Activated CD4-positive, alpha-beta T cell treated with anti-CD3 and anti-CD28 coated beads, Interleukin-2, amount 10 ng/mL, durations not matched to agents 24 days and 14 days (primary cell): Measurements from ENCODE around the gene RHOBTB3. TPM values are rescaled to one million over a fixed set of nuclear protein-coding genes. Genes with fewer than 3 reads are reported as not detected.
A peak's percentile ranks its signal among the peaks of the same experiment; 100 is the strongest.
"Not testable (repeated sequence)": the region's sequence is repeated elsewhere in the genome, so short reads cannot be mapped to it uniquely, and the experiment has no call there.

Experiments
- DNase-seq: peaks from one replicate; pipeline ENCODE4 v3.0.0; 2022
- H3K27ac Mint-ChIP-seq: one replicate; pipeline ENCODE4 v1.8.0; 2022; ENCODE audit warnings: mild to moderate bottlenecking, mixed read lengths
- H3K27me3 Mint-ChIP-seq: one replicate; pipeline ENCODE4 v1.8.0; 2022; ENCODE audit warnings: mixed read lengths
- H3K36me3 Mint-ChIP-seq: one replicate; pipeline ENCODE4 v1.8.0; 2022; ENCODE audit warnings: low read depth, mild to moderate bottlenecking, mixed read lengths
- H3K4me1 Mint-ChIP-seq: one replicate; pipeline ENCODE4 v1.8.0; 2021; ENCODE audit warnings: mixed read lengths
- H3K4me3 Mint-ChIP-seq: one replicate; pipeline ENCODE4 v1.8.0; 2022; ENCODE audit warnings: mild to moderate bottlenecking, moderate library complexity, mixed read lengths
- H3K9me3 Mint-ChIP-seq: one replicate; pipeline ENCODE4 v1.8.0; 2021; ENCODE audit warnings: mixed read lengths
- intact Hi-C: fragments of 100-400 bp; cut with micrococcal nuclease; formaldehyde crosslinking; loops from one replicate; pipeline ENCODE4 v1.15.1; 2023
- total RNA-seq: library from RNA; stranded (reverse); gene quantifications from 2 replicates; pipeline ENCODE4 v1.2.3, GENCODE V29; 2022

RHOBTB3 gene
- total RNA-seq, 1 donor from 2014 or later: 0.37 TPM

GRCh38 chr5:95708876-95709275 lies 22.3 kb upstream of the RHOBTB3 start:
- no peaks in the 10 kb centered on the region for H3K9me3 Mint-ChIP-seq
- no peak overlapping the region for H3K27ac Mint-ChIP-seq
- no peak for DNase-seq
- no peaks in the 10 kb centered on the region for H3K36me3 Mint-ChIP-seq
- intact Hi-C loops: no loop called here
- H3K4me1 Mint-ChIP-seq: peaks cover 9% of the 10 kb centered on the region
- H3K27me3 Mint-ChIP-seq: peaks cover 35% of the 10 kb centered on the region
- no peak overlapping the region for H3K4me3 Mint-ChIP-seq

- Mint-ChIP-seq H3K4me3 (no peak overlapping the region), H3K9me3 (no peaks in the 10 kb centered on the region), H3K4me1 (peaks cover 14% of the 10 kb centered on the region), H3K27ac (no peak overlapping the region), H3K27me3 (peaks cover 35% of the 10 kb centered on the region), H3K36me3 (no peaks in the 10 kb centered on the region)
- intact Hi-C loops: loop anchor here (10.0 kb wide), 2 partner anchors 635 to 825 kb away; no protein-coding TSS in a partner anchor
- DNase-seq: no peak
These were observed 21.0 kb upstream of the RHOBTB3 start for GRCh38 chr5:95709967-95710650.

GRCh38 chr5:95710651-95711500 lies 20.3 kb upstream of the RHOBTB3 start:
- H3K9me3 Mint-ChIP-seq, DNase-seq, H3K4me3 Mint-ChIP-seq, H3K27ac Mint-ChIP-seq, H3K36me3 Mint-ChIP-seq: not testable (repeated sequence)
- H3K4me1 Mint-ChIP-seq: peaks cover 20% of the 10 kb centered on the region
- intact Hi-C loops: loop anchor here (10.0 kb wide), 2 partner anchors 634 to 824 kb away; no protein-coding TSS in a partner anchor
- H3K27me3 Mint-ChIP-seq: peaks cover 34% of the 10 kb centered on the region

- Mint-ChIP-seq H3K27me3 (peaks cover 36% of the 10 kb centered on the region), H3K9me3 (no peaks in the 10 kb centered on the region), H3K4me3 (no peak overlapping the region), H3K36me3 (peaks cover 2% of the 10 kb centered on the region), H3K27ac (no peak overlapping the region), H3K4me1 (peaks cover 27% of the 10 kb centered on the region)
- intact Hi-C loops: loop anchor here (10.0 kb wide), 2 partner anchors 633 to 823 kb away; no protein-coding TSS in a partner anchor
- no peak for DNase-seq
These were observed 19.4 kb upstream of the RHOBTB3 start for GRCh38 chr5:95711501-95712346.

GRCh38 chr5:95712347-95712958 lies 18.7 kb upstream of the RHOBTB3 start:
- Mint-ChIP-seq H3K27me3 (peaks cover 31% of the 10 kb centered on the region), H3K4me1 (peaks cover 27% of the 10 kb centered on the region), H3K9me3 (no peaks in the 10 kb centered on the region), H3K36me3 (peaks cover 2% of the 10 kb centered on the region), H3K27ac (no peak overlapping the region), H3K4me3 (no peak overlapping the region)
- intact Hi-C loops: loop anchor here (10.0 kb wide), 2 partner anchors 632 to 822 kb away; no protein-coding TSS in a partner anchor
- DNase-seq: no peak

- H3K4me1 Mint-ChIP-seq: peaks cover 27% of the 10 kb centered on the region
- H3K27me3 Mint-ChIP-seq: peaks cover 23% of the 10 kb centered on the region
- not testable (repeated sequence) for H3K36me3 Mint-ChIP-seq, H3K4me3 Mint-ChIP-seq, H3K9me3 Mint-ChIP-seq, DNase-seq, H3K27ac Mint-ChIP-seq
- intact Hi-C loops: loop anchor here (10.0 kb wide), 2 partner anchors 632 to 822 kb away; no protein-coding TSS in a partner anchor
These were observed 17.9 kb upstream of the RHOBTB3 start for GRCh38 chr5:95713246-95713645.

GRCh38 chr5:95713960-95714710 lies 17.0 kb upstream of the RHOBTB3 start:
- Mint-ChIP-seq H3K27me3 (peaks cover 18% of the 10 kb centered on the region), H3K4me1 (peaks cover 27% of the 10 kb centered on the region), H3K27ac (no peak overlapping the region), H3K4me3 (no peak overlapping the region), H3K36me3 (peaks cover 2% of the 10 kb centered on the region), H3K9me3 (no peaks in the 10 kb centered on the region)
- intact Hi-C loops: loop anchor here (10.0 kb wide), 2 partner anchors 631 to 821 kb away; no protein-coding TSS in a partner anchor
- peak; percentile 13 for DNase-seq

- peak; percentile 54 for DNase-seq
- Mint-ChIP-seq H3K4me3 (no peak overlapping the region), H3K27ac (peak overlapping the region; percentile 56), H3K27me3 (peaks cover 30% of the 10 kb centered on the region), H3K9me3 (no peaks in the 10 kb centered on the region), H3K4me1 (peaks cover 27% of the 10 kb centered on the region), H3K36me3 (peaks cover 2% of the 10 kb centered on the region)
- intact Hi-C loops: loop anchor here (2.0 to 10.0 kb wide), 7 partner anchors 51 to 946 kb away; partner anchors contain the start of genes CAST and GLRX
These were observed 15.2 kb upstream of the RHOBTB3 start for GRCh38 chr5:95715799-95716461.

- H3K27ac Mint-ChIP-seq: no peak overlapping the region
- intact Hi-C loops: loop anchor here (2.0 to 10.0 kb wide), 7 partner anchors 53 to 945 kb away; partner anchors contain the start of genes CAST and GLRX
- H3K4me1 Mint-ChIP-seq: peaks cover 24% of the 10 kb centered on the region
- H3K4me3 Mint-ChIP-seq: no peak overlapping the region
- peaks cover 2% of the 10 kb centered on the region for H3K36me3 Mint-ChIP-seq
- H3K9me3 Mint-ChIP-seq: no peaks in the 10 kb centered on the region
- peaks cover 29% of the 10 kb centered on the region for H3K27me3 Mint-ChIP-seq
- DNase-seq: peak; percentile 45
These were observed 13.7 kb upstream of the RHOBTB3 start for GRCh38 chr5:95717439-95717838.

GRCh38 chr5:95718203-95718602 lies 12.9 kb upstream of the RHOBTB3 start:
- peaks cover 29% of the 10 kb centered on the region for H3K27me3 Mint-ChIP-seq
- no peak overlapping the region for H3K4me3 Mint-ChIP-seq
- peak; percentile 78 for DNase-seq
- H3K4me1 Mint-ChIP-seq: peaks cover 22% of the 10 kb centered on the region
- intact Hi-C loops: loop anchor here (1.0 to 10.0 kb wide), 11 partner anchors 14 to 944 kb away; partner anchors contain the start of genes CAST, GLRX and RFESD
- H3K9me3 Mint-ChIP-seq: no peaks in the 10 kb centered on the region
- no peak overlapping the region for H3K27ac Mint-ChIP-seq
- peaks cover 2% of the 10 kb centered on the region for H3K36me3 Mint-ChIP-seq

- no peaks in the 10 kb centered on the region for H3K9me3 Mint-ChIP-seq
- DNase-seq: no peak
- H3K36me3 Mint-ChIP-seq: peaks cover 2% of the 10 kb centered on the region
- peaks cover 29% of the 10 kb centered on the region for H3K27me3 Mint-ChIP-seq
- no peak overlapping the region for H3K4me3 Mint-ChIP-seq
- intact Hi-C loops: loop anchor here (1.0 to 10.0 kb wide), 11 partner anchors 14 to 944 kb away; partner anchors contain the start of genes CAST, GLRX and RFESD
- H3K4me1 Mint-ChIP-seq: peaks cover 20% of the 10 kb centered on the region
- H3K27ac Mint-ChIP-seq: no peak overlapping the region
These were observed 12.4 kb upstream of the RHOBTB3 start for GRCh38 chr5:95718738-95719137.
